ENCODE results near the gene AHCTF1. TPM values are rescaled to one million over a fixed set of nuclear protein-coding genes. Genes with fewer than 3 reads are reported as not detected.

AHCTF1 gene
- total and polyA plus RNA-seq, 4 experiments from 2014 or later: 5.7 to 59.0 (median 38.8) TPM

GRCh38 chr1:246800756-246801155, 131.0 kb downstream of the AHCTF1 start:
- Mint-ChIP-seq H3K4me3 (no peak overlapping the region), H3K9me3 (peaks cover 0 to 5% (median 0%) of the 10 kb centered on the region in 8 donors), H3K27me3 (no peaks in the 10 kb centered on the region), H3K36me3 (no peaks in the 10 kb centered on the region), H3K4me1 (no peaks in the 10 kb centered on the region), H3K27ac (no peak overlapping the region)
- ChIA-PET CTCF (ENCODE audit: partially characterized antibody) (no interaction called here), POLR2A (ENCODE audit: partially characterized antibody) (no interaction called here)
- intact Hi-C loops (cut with micrococcal nuclease): no loop called here
- Histone ChIP-seq H3K27ac (ENCODE audit: low read depth, low read length) (no peak overlapping the region), H3K4me3 (ENCODE audit: low read length in 2 of 2) (no peak overlapping the region), H3K27me3 (ENCODE audit: insufficient read depth, low read length) (no peaks in the 10 kb centered on the region), H3K9me3 (ENCODE audit: control insufficient read depth in 1 of 2, low read length in 2 of 2) (no peaks in the 10 kb centered on the region), H3K36me3 (ENCODE audit: insufficient read depth, low read length) (no peaks in the 10 kb centered on the region), H3K4me1 (ENCODE audit: insufficient read depth, low read length) (no peaks in the 10 kb centered on the region)
- DNase-seq: no peak

- peaks cover 0 to 1% of the 10 kb centered on the region in 2 donors for H3K27me3 Mint-ChIP-seq
- intact Hi-C loops (cut with micrococcal nuclease): no loop called here
- no peaks in the 10 kb centered on the region for H3K4me1 Mint-ChIP-seq
- DNase-seq: no peak
- Histone ChIP-seq H3K27me3 (ENCODE audit: insufficient read depth, low read length) (no peaks in the 10 kb centered on the region), H3K9me3 (ENCODE audit: control insufficient read depth in 1 of 2, low read length in 2 of 2) (no peaks in the 10 kb centered on the region), H3K4me3 (ENCODE audit: low read length in 2 of 2) (no peak overlapping the region), H3K27ac (ENCODE audit: low read depth, low read length) (no peak overlapping the region), H3K4me1 (ENCODE audit: insufficient read depth, low read length) (no peaks in the 10 kb centered on the region), H3K36me3 (ENCODE audit: insufficient read depth, low read length) (no peaks in the 10 kb centered on the region)
- H3K9me3 Mint-ChIP-seq: peaks cover 0 to 5% (median 0%) of the 10 kb centered on the region in 8 donors
- ChIA-PET POLR2A (ENCODE audit: partially characterized antibody) (no interaction called here), CTCF (ENCODE audit: partially characterized antibody) (no interaction called here)
- peak overlapping the region in 1 of 7 donors; percentile 15 for H3K27ac Mint-ChIP-seq
- no peak overlapping the region for H3K4me3 Mint-ChIP-seq
- H3K36me3 Mint-ChIP-seq: no peaks in the 10 kb centered on the region
These were observed 131.4 kb downstream of the AHCTF1 start for GRCh38 chr1:246800356-246800755.

GRCh38 chr1:246798606-246799496, 132.9 kb downstream of the AHCTF1 start:
- peaks cover 0 to 5% (median 0%) of the 10 kb centered on the region in 8 donors for H3K9me3 Mint-ChIP-seq
- H3K27ac ChIP-seq (ENCODE audit: low read depth, low read length): no peak overlapping the region
- H3K27me3 ChIP-seq (ENCODE audit: insufficient read depth, low read length): no peaks in the 10 kb centered on the region
- H3K27me3 Mint-ChIP-seq: peaks cover 0 to 1% of the 10 kb centered on the region in 2 donors
- no peak overlapping the region for H3K27ac Mint-ChIP-seq
- no peak for DNase-seq
- no peaks in the 10 kb centered on the region for H3K36me3 ChIP-seq (ENCODE audit: insufficient read depth, low read length)
- H3K36me3 Mint-ChIP-seq: no peaks in the 10 kb centered on the region
- H3K4me1 Mint-ChIP-seq: no peaks in the 10 kb centered on the region
- intact Hi-C loops (cut with micrococcal nuclease): no loop called here
- no peak overlapping the region for H3K4me3 ChIP-seq (ENCODE audit: low read length in 2 of 2)
- no peak overlapping the region for H3K4me3 Mint-ChIP-seq
- no peaks in the 10 kb centered on the region for H3K4me1 ChIP-seq (ENCODE audit: insufficient read depth, low read length)
- ChIA-PET POLR2A (ENCODE audit: partially characterized antibody) (no interaction called here), CTCF (ENCODE audit: partially characterized antibody) (interaction anchor here (0.5 kb wide), 1 partner anchor 24 kb away, joined by 4 read pairs; no protein-coding TSS in a partner anchor)
- no peaks in the 10 kb centered on the region for H3K9me3 ChIP-seq (ENCODE audit: control insufficient read depth in 1 of 2, low read length in 2 of 2)

GRCh38 chr1:246798107-246798506, 133.6 kb downstream of the AHCTF1 start:
- H3K4me1 ChIP-seq (ENCODE audit: insufficient read depth, low read length): no peaks in the 10 kb centered on the region
- no peaks in the 10 kb centered on the region for H3K4me1 Mint-ChIP-seq

GRCh38 chr1:246797597-246797996, 134.2 kb downstream of the AHCTF1 start:
- no peak overlapping the region for H3K4me3 Mint-ChIP-seq
- H3K9me3 Mint-ChIP-seq: peaks cover 0 to 5% (median 0%) of the 10 kb centered on the region in 8 donors
- CTCF ChIA-PET (ENCODE audit: partially characterized antibody): no interaction called here
- Histone ChIP-seq H3K27ac (ENCODE audit: low read depth, low read length) (no peak overlapping the region), H3K4me3 (ENCODE audit: low read length in 2 of 2) (no peak overlapping the region), H3K4me1 (ENCODE audit: insufficient read depth, low read length) (no peaks in the 10 kb centered on the region), H3K27me3 (ENCODE audit: insufficient read depth, low read length) (no peaks in the 10 kb centered on the region), H3K36me3 (ENCODE audit: insufficient read depth, low read length) (no peaks in the 10 kb centered on the region), H3K9me3 (ENCODE audit: control insufficient read depth in 1 of 2, low read length in 2 of 2) (no peaks in the 10 kb centered on the region)
- H3K4me1 Mint-ChIP-seq: no peaks in the 10 kb centered on the region
- H3K36me3 Mint-ChIP-seq: no peaks in the 10 kb centered on the region
- no peak for DNase-seq
- intact Hi-C loops (cut with micrococcal nuclease): no loop called here
- H3K27me3 Mint-ChIP-seq: peaks cover 0 to 1% of the 10 kb centered on the region in 2 donors
- POLR2A ChIA-PET (ENCODE audit: partially characterized antibody): no interaction called here
- H3K27ac Mint-ChIP-seq: no peak overlapping the region

More at GRCh38 chr1:246798107-246798506, 133.6 kb downstream of the AHCTF1 start:
- CTCF ChIA-PET (ENCODE audit: partially characterized antibody): no interaction called here
- no peak overlapping the region for H3K27ac Mint-ChIP-seq
- DNase-seq: no peak
- Histone ChIP-seq H3K27ac (ENCODE audit: low read depth, low read length) (no peak overlapping the region), H3K4me3 (ENCODE audit: low read length in 2 of 2) (no peak overlapping the region), H3K9me3 (ENCODE audit: control insufficient read depth in 1 of 2, low read length in 2 of 2) (no peaks in the 10 kb centered on the region), H3K27me3 (ENCODE audit: insufficient read depth, low read length) (no peaks in the 10 kb centered on the region), H3K36me3 (ENCODE audit: insufficient read depth, low read length) (no peaks in the 10 kb centered on the region)
- peaks cover 0 to 5% (median 0%) of the 10 kb centered on the region in 8 donors for H3K9me3 Mint-ChIP-seq
- intact Hi-C loops (cut with micrococcal nuclease): no loop called here
- POLR2A ChIA-PET (ENCODE audit: partially characterized antibody): no interaction called here
- no peak overlapping the region for H3K4me3 Mint-ChIP-seq
- H3K36me3 Mint-ChIP-seq: no peaks in the 10 kb centered on the region
- H3K27me3 Mint-ChIP-seq: peaks cover 0 to 1% of the 10 kb centered on the region in 2 donors

- CTCF ChIA-PET (ENCODE audit: partially characterized antibody): no interaction called here
- Histone ChIP-seq H3K36me3 (ENCODE audit: insufficient read depth, low read length) (no peaks in the 10 kb centered on the region), H3K27ac (ENCODE audit: low read depth, low read length) (no peak overlapping the region), H3K9me3 (ENCODE audit: control insufficient read depth in 1 of 2, low read length in 2 of 2) (no peaks in the 10 kb centered on the region), H3K27me3 (ENCODE audit: insufficient read depth, low read length) (no peaks in the 10 kb centered on the region), H3K4me3 (ENCODE audit: low read length in 2 of 2) (no peak overlapping the region), H3K4me1 (ENCODE audit: insufficient read depth, low read length) (no peaks in the 10 kb centered on the region)
- intact Hi-C loops (cut with micrococcal nuclease): no loop called here
- POLR2A ChIA-PET (ENCODE audit: partially characterized antibody): no interaction called here
- Mint-ChIP-seq H3K9me3 (peaks cover 0 to 2% (median 0%) of the 10 kb centered on the region in 8 donors), H3K27me3 (peaks cover 1 to 2% of the 10 kb centered on the region in 2 donors), H3K4me1 (no peaks in the 10 kb centered on the region), H3K4me3 (no peak overlapping the region), H3K27ac (no peak overlapping the region), H3K36me3 (no peaks in the 10 kb centered on the region)
- no peak for DNase-seq
These were observed 134.6 kb downstream of the AHCTF1 start for GRCh38 chr1:246797157-246797556.

- intact Hi-C loops (cut with micrococcal nuclease): no loop called here
- DNase-seq: no peak
- Histone ChIP-seq H3K27me3 (ENCODE audit: insufficient read depth, low read length) (no peaks in the 10 kb centered on the region), H3K27ac (ENCODE audit: low read depth, low read length) (no peak overlapping the region), H3K4me3 (ENCODE audit: low read length in 2 of 2) (no peak overlapping the region), H3K9me3 (ENCODE audit: control insufficient read depth in 1 of 2, low read length in 2 of 2) (no peaks in the 10 kb centered on the region), H3K36me3 (ENCODE audit: insufficient read depth, low read length) (no peaks in the 10 kb centered on the region), H3K4me1 (ENCODE audit: insufficient read depth, low read length) (no peaks in the 10 kb centered on the region)
- ChIA-PET POLR2A (ENCODE audit: partially characterized antibody) (no interaction called here), CTCF (ENCODE audit: partially characterized antibody) (no interaction called here)
- Mint-ChIP-seq H3K4me1 (no peaks in the 10 kb centered on the region), H3K27ac (no peak overlapping the region), H3K9me3 (no peaks in the 10 kb centered on the region), H3K4me3 (no peak overlapping the region), H3K27me3 (peaks cover 1 to 4% of the 10 kb centered on the region in 2 donors), H3K36me3 (no peaks in the 10 kb centered on the region)
These were observed 135.6 kb downstream of the AHCTF1 start for GRCh38 chr1:246795906-246796694.
